Erythroblast (primary cell): ENCODE measurements around the gene MELK.

Experiments used
- GATA1 ChIP-seq: IDR thresholded peaks from 2 replicates; pipeline ENCODE4 v1.6.1; 2011; ENCODE audit warnings: low read depth, mild to moderate bottlenecking, control low read depth, low read length, moderate library complexity
- POLR2A ChIP-seq: IDR thresholded peaks from 2 replicates; pipeline ENCODE4 v1.6.1; 2011; ENCODE audit warnings: mild to moderate bottlenecking, low read length

DNA sequence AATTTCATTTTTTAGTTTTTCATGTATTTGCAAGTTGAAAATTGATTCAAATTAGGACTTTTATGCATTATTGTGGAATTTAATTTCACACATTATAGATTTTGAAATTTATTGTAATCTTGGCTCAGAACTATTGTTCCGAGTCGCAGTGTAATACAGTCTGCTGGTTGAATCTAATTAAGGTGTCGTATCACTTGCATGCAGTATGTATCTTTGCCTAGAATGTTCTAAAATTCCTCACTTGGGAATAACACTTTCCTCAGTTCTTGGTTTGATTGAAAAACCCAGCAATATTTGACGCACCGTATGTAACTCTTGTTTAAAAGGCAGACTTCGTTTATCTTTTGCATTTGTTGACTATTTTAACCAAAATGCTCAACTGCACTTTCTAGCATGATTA is 49.4 kb downstream of the MELK start:
- TF ChIP-seq GATA1 (no peak), POLR2A (no peak)
